Anterior cingulate cortex (tissue), 58 donors: ENCODE data around the gene LDLRAD4.
A peak's percentile ranks its signal among the peaks of the same experiment; 100 is the strongest.

ENCODE experiments used
- DNase-seq, 58 donors: peaks; one replicate each; lab custom pipeline; 2025; lab: John Stamatoyannopoulos, UW

Gene LDLRAD4

DNA sequence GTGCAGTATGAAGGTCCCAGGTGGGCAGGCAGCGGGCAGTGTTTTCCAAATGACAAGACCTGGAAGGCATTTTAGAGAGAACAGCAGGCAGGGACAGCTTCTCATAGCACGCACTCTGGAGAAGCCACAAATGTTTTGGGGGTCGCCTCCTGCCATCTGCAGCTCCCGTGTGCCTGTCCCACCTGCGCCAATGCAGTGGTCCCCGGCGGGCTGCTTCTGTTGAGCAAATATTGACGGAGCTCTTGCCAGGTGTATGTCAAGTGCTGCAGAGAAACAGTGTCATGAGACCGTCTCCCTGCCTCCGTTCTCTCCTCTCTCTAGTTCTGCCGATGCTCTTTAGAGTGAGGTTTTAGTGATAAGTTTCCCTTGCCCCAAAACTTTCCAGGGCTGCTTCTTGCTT lies 174.8 kb downstream of the LDLRAD4 start:
- no peak for DNase-seq

DNA sequence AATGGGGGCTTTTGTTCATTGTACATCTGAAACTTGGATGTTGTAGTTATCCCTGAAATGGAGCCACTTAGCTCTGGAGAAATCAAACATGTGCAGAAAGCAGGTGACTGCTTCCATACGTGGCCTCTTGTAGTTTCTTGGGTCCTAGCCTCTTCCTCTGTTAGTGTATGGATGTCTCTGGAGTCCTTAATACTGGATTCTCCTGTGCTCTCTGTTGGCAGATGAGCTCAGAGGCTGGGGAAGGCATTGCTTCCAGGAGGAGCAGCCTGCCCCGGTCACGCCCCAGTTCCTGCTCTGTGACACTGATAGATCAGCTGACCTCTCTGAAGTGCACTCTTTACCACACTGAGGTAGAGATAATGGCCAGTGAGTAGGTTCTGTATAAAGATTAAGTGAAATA lies 176.2 kb downstream of the LDLRAD4 start:
- no peak for DNase-seq

- DNase-seq: no peak
Observed at GRCh38 chr18:13395577-13395976, 177.0 kb downstream of the LDLRAD4 start.

DNA sequence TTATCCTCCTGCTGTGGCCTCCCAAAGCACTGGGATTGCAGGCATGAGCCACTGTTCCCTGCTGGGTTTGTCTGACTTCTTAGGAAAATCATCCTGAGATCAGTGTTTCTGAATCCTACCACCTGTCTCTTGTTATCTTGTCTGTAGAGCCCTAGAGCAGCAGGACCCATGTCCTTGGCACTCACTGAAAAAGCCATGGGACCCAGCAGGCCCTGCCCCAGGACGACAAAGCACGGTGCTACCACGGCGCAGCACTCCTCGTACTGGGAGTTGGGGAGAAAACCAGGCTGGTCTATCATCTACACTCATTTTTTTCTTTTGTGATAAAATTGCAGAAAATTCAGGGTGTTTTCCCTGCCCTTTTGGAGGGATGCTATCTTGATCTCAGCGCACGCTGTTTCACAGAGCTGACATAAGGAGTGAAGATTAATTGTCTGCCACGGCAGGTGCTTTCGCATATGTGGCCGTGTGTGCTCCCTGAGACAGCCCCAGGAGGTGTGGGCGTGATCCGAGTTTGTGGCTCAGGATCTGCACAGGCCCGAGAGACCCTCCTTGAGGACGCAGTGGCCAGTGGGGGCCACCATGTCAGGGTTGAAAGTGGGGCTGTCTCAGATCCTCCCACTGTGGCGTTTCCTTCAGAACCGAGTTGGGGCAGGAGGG lies 179.1 kb downstream of the LDLRAD4 start:
- DNase-seq: no peak

DNA sequence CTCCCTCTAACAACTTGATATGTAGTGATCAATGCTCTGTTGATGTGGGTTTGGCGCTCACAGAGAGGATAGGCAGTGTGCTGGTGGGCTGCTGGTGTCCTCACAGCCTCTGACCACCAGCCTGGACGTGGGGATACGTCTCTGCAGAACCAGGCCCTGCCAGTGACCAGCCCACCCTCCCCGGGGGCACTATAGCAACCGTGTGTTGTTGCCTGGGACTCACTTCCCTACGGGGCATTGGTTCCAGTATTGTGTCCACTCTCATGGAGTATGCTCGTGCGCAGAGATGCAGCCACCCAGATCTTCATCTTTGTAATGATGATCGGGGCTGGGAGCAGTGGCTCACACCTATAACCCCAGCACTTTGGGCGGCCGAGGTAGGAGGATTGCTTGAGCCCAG lies 180.1 kb downstream of the LDLRAD4 start:
- DNase-seq: no peak

GRCh38 chr18:13399511-13399910 lies 181.0 kb downstream of the LDLRAD4 start:
- DNase-seq: no peak

GRCh38 chr18:13400636-13401315 lies 182.2 kb downstream of the LDLRAD4 start:
- no peak for DNase-seq

- no peak for DNase-seq
Observed at GRCh38 chr18:13401404-13401803, 182.8 kb downstream of the LDLRAD4 start.

GRCh38 chr18:13401826-13402225 lies 183.3 kb downstream of the LDLRAD4 start:
- peak in 1 of 58 donors; percentile 17 for DNase-seq

GRCh38 chr18:13403786-13404549 lies 185.4 kb downstream of the LDLRAD4 start:
- no peak for DNase-seq

- DNase-seq: no peak
Observed at GRCh38 chr18:13405305-13406038, 186.9 kb downstream of the LDLRAD4 start.

GRCh38 chr18:13406049-13406615 lies 187.6 kb downstream of the LDLRAD4 start:
- DNase-seq: no peak

GRCh38 chr18:13406736-13407135 lies 188.2 kb downstream of the LDLRAD4 start:
- no peak for DNase-seq

- DNase-seq: no peak
Observed at GRCh38 chr18:13407484-13407883, 188.9 kb downstream of the LDLRAD4 start.

GRCh38 chr18:13409026-13409425 lies 190.5 kb downstream of the LDLRAD4 start:
- DNase-seq: no peak

DNA sequence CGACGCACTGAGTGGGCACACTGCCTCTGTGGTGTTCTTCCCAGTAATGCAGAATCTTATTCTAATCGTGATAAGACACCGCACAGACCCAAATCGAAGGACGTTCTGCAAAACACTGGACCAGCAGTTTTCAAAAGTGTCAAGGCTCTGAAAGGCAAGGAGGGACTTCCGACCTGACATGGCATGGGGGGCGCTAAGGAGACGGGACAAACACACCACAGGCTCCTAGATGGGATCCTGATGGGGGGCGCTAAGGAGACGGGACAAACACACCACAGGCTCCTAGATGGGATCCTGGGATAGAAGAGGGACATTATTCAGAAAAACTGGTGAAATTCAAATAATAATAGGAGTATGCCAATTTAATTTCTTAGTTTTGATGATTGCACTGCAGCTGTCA lies 191.4 kb downstream of the LDLRAD4 start:
- DNase-seq: no peak

DNA sequence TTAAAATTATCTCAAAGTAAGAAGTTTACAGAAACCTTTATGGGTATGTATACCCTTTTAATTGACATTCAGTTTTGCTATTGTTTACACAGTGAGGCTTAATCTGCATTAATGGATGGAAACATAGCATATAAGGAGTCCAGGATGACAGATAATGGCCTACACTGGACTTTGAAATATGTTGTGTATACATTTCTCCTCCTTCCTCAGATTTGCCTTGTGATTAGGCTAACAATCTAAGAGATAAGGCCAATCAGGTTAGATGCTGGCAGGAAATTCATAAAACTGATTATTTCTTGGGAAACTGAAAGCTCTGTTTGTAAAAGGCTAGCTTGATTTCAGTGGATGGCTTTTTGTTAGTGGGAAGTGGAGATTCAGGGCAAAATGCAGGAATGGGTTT lies 191.9 kb downstream of the LDLRAD4 start:
- DNase-seq: no peak

DNA sequence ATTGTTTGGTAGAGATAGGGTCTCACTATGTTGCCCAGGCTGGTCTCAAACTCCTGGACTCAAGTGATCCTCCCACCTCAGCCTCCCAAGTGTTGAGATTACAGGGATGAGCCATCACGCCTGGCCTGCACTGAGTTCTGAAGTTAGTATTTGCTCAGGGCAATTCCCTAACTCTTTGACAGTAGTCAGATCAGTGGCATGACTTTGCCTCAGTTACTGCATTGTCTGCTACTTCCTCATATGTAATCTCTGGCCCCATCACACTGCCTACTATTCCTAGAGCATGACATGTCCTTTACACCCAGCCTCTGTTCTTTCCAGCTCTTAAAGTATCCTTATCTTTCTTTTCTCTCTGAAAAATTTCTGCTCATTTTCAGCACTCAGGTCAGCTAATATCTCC lies 193.5 kb downstream of the LDLRAD4 start:
- no peak for DNase-seq

- no peak for DNase-seq
Observed at GRCh38 chr18:13412901-13413300, 194.3 kb downstream of the LDLRAD4 start.

DNA sequence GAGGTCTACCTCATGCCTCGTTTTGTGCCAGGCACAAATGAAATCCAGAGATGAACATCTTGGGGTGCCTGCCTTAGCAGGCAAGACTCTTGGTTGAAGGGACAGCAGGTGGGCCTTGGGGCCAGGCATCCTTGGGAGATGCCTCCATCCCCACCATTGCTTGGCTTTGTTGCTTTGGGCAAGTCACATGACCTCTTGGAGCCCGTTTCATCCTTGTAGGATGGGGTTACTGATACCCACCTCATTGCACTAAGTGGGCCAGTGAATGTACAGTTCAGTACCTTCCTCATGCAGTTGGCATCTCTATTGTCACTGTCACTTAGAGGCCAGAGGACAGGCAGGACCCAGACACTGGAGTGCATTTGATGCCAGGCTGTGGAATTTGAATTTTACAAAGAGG lies 195.5 kb downstream of the LDLRAD4 start:
- DNase-seq: no peak

DNA sequence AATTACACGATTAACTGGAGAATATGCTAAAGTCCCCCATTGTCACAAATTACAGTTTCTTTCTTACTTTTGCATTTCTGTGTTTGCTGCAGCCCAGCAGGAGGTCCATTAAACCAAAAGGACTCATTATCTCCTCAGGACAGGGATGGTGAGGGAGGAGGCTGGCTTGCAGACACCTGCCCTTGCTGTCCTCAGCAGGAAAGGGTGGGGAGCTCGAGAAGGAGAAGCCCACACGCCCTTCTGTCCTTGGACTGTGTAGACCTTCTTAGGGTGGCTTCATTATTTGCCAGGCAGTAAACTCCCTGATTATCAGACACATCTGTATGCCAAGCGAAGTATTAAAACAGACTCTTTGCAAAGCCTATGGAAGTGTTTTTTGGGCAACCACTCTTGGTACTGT lies 196.0 kb downstream of the LDLRAD4 start:
- DNase-seq: no peak
